Measurements from ENCODE around the gene NFASC. TPM values are rescaled to one million over a fixed set of nuclear protein-coding genes. Genes with fewer than 3 reads are reported as not detected.

The NFASC gene
- total and polyA plus RNA-seq, 2 experiments from 2014 or later = 3.9 to 11.7 TPM

DNA sequence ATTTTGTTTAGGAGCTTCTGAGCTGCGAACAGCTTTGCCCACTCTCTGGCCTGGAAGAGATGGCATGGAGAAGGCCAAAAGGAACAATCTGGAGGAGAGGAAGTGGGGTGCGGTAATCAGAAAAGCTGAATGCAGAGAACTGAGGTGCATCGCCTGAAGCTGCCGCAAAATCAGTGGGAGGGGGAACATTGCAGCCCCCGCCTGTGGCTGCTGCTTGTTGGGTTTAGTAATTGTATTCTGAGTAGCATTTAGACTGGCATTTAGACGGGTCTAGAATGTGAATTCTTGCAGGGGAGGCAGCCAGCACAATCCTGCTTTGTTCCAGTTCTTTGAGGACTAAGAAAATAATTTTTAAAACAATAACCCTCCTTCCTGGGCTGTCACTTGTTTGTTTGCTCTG lies 25.4 kb downstream of the NFASC start:
- Mint-ChIP-seq H3K4me3 (no peak overlapping the region), H3K27ac (no peak overlapping the region), H3K4me1 (peaks cover 11% of the 10 kb centered on the region), H3K27me3 (ENCODE audit: insufficient read depth, low read depth, poor library complexity) (peaks cover 4% of the 10 kb centered on the region), H3K9me3 (no peaks in the 10 kb centered on the region), H3K36me3 (ENCODE audit: low read depth) (no peaks in the 10 kb centered on the region)
- Histone ChIP-seq H3K4me3 (no peak overlapping the region), H3K9me2 (ENCODE audit: insufficient read depth) (0 out of 2 replicates have a peak, but pooled peaks cover 4% of the 10 kb centered on the region), H3K4me1 (ENCODE audit: insufficient read depth) (peaks cover 9% of the 10 kb centered on the region), H3K79me2 (replicated peaks; ENCODE audit: insufficient read depth) (no peaks in the 10 kb centered on the region), H2AFZ (no peak overlapping the region), H3K4me2 (no peak overlapping the region), H3K27me3 (ENCODE audit: insufficient read depth) (no peaks in the 10 kb centered on the region), H3F3A (replicated peaks; ENCODE audit: low read depth) (no peaks in the 10 kb centered on the region), H3K36me3 (ENCODE audit: insufficient read depth) (no peaks in the 10 kb centered on the region), H4K20me1 (replicated peaks; ENCODE audit: insufficient read depth) (no peaks in the 10 kb centered on the region), H3K27ac (ENCODE audit: low read depth) (no peak overlapping the region)
- TF ChIP-seq NANOG (IDR thresholded peaks at IDR 0.05; ENCODE audit: borderline replicate concordance) = no peak
- no peak for TF ChIP-seq JUNB (IDR thresholded peaks at IDR 0.05; ENCODE audit: unreplicated experiment)
- no peak for TF ChIP-seq STAT1 (IDR thresholded peaks at IDR 0.05; ENCODE audit: unreplicated experiment)
- no peak for TF ChIP-seq CREB1 (CRISPR knock-in tag; IDR thresholded peaks at IDR 0.05; ENCODE audit: low read depth)
- no peak for TF ChIP-seq CTCF (conservative IDR thresholded peaks at IDR 0.05; ENCODE audit: low read depth in 2 of 2)
- TF ChIP-seq ZNF331 (CRISPR knock-in tag; IDR thresholded peaks at IDR 0.05; ENCODE audit: low read depth) = no peak
- TF ChIP-seq EZH2phosphoT487 (IDR thresholded peaks at IDR 0.05; ENCODE audit: unreplicated experiment) = no peak
- no peak for TF ChIP-seq POLR2AphosphoS5 (IDR thresholded peaks at IDR 0.05; ENCODE audit: low read depth)
- TF ChIP-seq EZH2 (IDR thresholded peaks at IDR 0.05; ENCODE audit: low read depth, unreplicated experiment) = no peak
- no peak for TF ChIP-seq ZNF462 (CRISPR knock-in tag; IDR thresholded peaks at IDR 0.05)
- ATAC-seq (no peak), DNase-seq (ENCODE audit: low spot score) (no peak)
